ENCODE results near the gene SLCO1A2. TPM values are rescaled to one million over a fixed set of nuclear protein-coding genes. Genes with fewer than 3 reads are reported as not detected.
"Not testable (repeated sequence)": the region's sequence is repeated elsewhere in the genome, so short reads cannot be mapped to it uniquely, and the experiment has no call there.

The SLCO1A2 gene
- not detected for polyA plus RNA-seq (2013, experiment 1 of 2; ENCODE audit: insufficient read length)
- polyA plus RNA-seq (2013, experiment 2 of 2; ENCODE audit: insufficient read length) = not detected

- no peak for DNase-seq
These were observed at the start of gene SLCO1A2 for GRCh38 chr12:21334771-21335325. TSS of gene SLCO1A2 (minus strand) at chr12:21334917. CDS start at chr12:21334647, 270 bp downstream.

GRCh38 chr12:21384261-21384660 lies 49.5 kb upstream of the SLCO1A2 start:
- no peak for DNase-seq

- DNase-seq = not testable (repeated sequence)
These were observed 46.6 kb upstream of the SLCO1A2 start for GRCh38 chr12:21381320-21381719.

- DNase-seq = no peak
These were observed 44.5 kb upstream of the SLCO1A2 start for GRCh38 chr12:21379218-21379617.

GRCh38 chr12:21372602-21373001 lies 37.9 kb upstream of the SLCO1A2 start, which contains the start of gene IAPP:
TSS of gene IAPP (plus strand) at chr12:21372902. CDS start at chr12:21373352, 450 bp downstream.
- DNase-seq = no peak

- DNase-seq = no peak
These were observed 36.2 kb upstream of the SLCO1A2 start for GRCh38 chr12:21370845-21371449.

- no peak for DNase-seq
These were observed 34.6 kb upstream of the SLCO1A2 start for GRCh38 chr12:21369141-21369980.

- not testable (repeated sequence) for DNase-seq
These were observed 25.9 kb upstream of the SLCO1A2 start for GRCh38 chr12:21360632-21361031.

GRCh38 chr12:21354641-21355040 lies 19.9 kb upstream of the SLCO1A2 start:
- DNase-seq = no peak

- no peak for DNase-seq
These were observed 19.2 kb upstream of the SLCO1A2 start for GRCh38 chr12:21353948-21354347.

- no peak for DNase-seq
These were observed 18.8 kb upstream of the SLCO1A2 start for GRCh38 chr12:21353487-21353886.

GRCh38 chr12:21350975-21351374 lies 16.3 kb upstream of the SLCO1A2 start:
- no peak for DNase-seq

- no peak for DNase-seq
These were observed 12.0 kb upstream of the SLCO1A2 start for GRCh38 chr12:21346542-21347205.

GRCh38 chr12:21343636-21344035 lies 8.9 kb upstream of the SLCO1A2 start:
- DNase-seq = no peak

GRCh38 chr12:21341769-21342168 lies 7.1 kb upstream of the SLCO1A2 start:
- no peak for DNase-seq

- no peak for DNase-seq
These were observed 5.7 kb upstream of the SLCO1A2 start for GRCh38 chr12:21340403-21340802.

- DNase-seq = no peak
These were observed 5.2 kb upstream of the SLCO1A2 start for GRCh38 chr12:21339921-21340320.

- no peak for DNase-seq
These were observed 3.4 kb upstream of the SLCO1A2 start for GRCh38 chr12:21337959-21338744.

- no peak for DNase-seq
These were observed 2.7 kb upstream of the SLCO1A2 start for GRCh38 chr12:21337453-21337852.

- DNase-seq = no peak
These were observed 1.9 kb upstream of the SLCO1A2 start for GRCh38 chr12:21336656-21337055.

GRCh38 chr12:21330682-21331253 lies 3.9 kb downstream of the SLCO1A2 start:
- DNase-seq = no peak

GRCh38 chr12:21328578-21328977 lies 6.1 kb downstream of the SLCO1A2 start:
- DNase-seq = no peak
